Right lobe of liver (tissue), 4 donors: ENCODE measurements around the gene LRRC1.

Source experiments
- POLR2A ChIP-seq: fragments of 450-650 bp; IDR thresholded peaks from one replicate; pipeline ENCODE4 v1.6.1; 2017; ENCODE audit warnings: antibody characterized with exemption, mild to moderate bottlenecking
- TF ChIP-seq, protein P1 (sequence below), 4 donors: fragments of 200-600 bp in 3 of 4; fragments of 450-650 bp in 1 of 4; IDR thresholded peaks; one replicate each; pipeline versions ENCODE4 v1.5.1 to v1.8.0; 2016 to 2022; ENCODE audit warnings: antibody characterized with exemption in 4 of 4, mild to moderate bottlenecking in 2 of 4
- donor health status: DM: no; HTN: no; CAD: no.
- donor health status: DM: no; HTN: no; CAD: no.
- donor health status: DM: no; HTN: yes; CAD: no.

- TF ChIP-seq, protein P1, sequence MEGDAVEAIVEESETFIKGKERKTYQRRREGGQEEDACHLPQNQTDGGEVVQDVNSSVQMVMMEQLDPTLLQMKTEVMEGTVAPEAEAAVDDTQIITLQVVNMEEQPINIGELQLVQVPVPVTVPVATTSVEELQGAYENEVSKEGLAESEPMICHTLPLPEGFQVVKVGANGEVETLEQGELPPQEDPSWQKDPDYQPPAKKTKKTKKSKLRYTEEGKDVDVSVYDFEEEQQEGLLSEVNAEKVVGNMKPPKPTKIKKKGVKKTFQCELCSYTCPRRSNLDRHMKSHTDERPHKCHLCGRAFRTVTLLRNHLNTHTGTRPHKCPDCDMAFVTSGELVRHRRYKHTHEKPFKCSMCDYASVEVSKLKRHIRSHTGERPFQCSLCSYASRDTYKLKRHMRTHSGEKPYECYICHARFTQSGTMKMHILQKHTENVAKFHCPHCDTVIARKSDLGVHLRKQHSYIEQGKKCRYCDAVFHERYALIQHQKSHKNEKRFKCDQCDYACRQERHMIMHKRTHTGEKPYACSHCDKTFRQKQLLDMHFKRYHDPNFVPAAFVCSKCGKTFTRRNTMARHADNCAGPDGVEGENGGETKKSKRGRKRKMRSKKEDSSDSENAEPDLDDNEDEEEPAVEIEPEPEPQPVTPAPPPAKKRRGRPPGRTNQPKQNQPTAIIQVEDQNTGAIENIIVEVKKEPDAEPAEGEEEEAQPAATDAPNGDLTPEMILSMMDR (IDR thresholded peaks at IDR 0.05), result no peak
- no peak for TF ChIP-seq POLR2A
Observed at GRCh38 chr6:53932516-53932915, 137.7 kb downstream of the LRRC1 start.
